ENCODE measurements around the gene KRTAP9-8. TPM values are rescaled to one million over a fixed set of nuclear protein-coding genes. Genes with fewer than 3 reads are reported as not detected.
A peak's percentile ranks its signal among the peaks of the same experiment; 100 is the strongest.

The KRTAP9-8 gene
- total and polyA plus RNA-seq, 2 of the 13 experiments (the other 11 are each of a cell fraction or from before 2014, with no cell fraction given), result not detected

DNA sequence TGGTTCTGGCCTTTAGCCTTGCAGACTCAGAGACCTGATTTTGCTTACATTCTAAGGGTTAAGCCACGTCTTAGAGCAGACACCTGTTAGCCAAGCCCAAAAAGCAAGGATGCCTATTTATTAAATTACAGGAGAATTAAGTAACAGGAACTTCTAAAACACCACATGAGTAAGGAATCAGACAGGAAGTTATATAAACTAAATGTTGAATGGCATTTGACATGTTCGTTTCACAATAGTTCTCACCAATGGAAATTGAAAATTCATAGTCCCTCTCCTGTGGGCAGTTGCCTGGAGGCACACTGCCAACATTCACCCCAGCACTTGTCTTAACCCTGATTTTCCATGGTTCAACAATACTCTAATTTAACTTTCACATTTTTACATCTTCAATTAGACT is 46.7 kb downstream of the KRTAP9-8 start (continued):
- TF ChIP-seq ZNF567 (CRISPR knock-in tag; IDR thresholded peaks at IDR 0.05; ENCODE audit: borderline replicate concordance) (no peak), CREM (IDR thresholded peaks at IDR 0.05) (no peak), CREM (CRISPR knock-in tag; IDR thresholded peaks at IDR 0.05) (no peak)
- TF ChIP-seq, protein P1, sequence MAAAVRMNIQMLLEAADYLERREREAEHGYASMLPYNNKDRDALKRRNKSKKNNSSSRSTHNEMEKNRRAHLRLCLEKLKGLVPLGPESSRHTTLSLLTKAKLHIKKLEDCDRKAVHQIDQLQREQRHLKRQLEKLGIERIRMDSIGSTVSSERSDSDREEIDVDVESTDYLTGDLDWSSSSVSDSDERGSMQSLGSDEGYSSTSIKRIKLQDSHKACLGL (CRISPR knock-in tag; IDR thresholded peaks at IDR 0.05), result no peak

DNA sequence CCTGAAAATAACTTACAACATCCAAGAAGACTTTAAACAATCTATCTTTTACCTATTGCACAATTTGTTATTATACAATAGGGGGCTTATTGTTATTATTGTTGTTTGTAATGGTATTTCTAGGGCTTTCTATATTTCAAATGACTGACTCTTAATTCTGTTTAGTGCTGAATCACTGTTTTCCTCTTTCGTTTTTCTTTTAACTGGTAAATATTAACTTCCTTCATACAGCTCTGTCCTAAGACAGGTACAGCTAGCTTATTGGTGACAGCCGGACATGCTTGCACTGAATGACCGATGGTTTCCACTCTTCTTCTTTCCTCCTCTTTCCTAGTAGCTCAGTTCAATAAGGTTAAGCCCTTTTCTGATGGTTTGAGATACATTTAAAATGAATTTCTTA is 49.3 kb downstream of the KRTAP9-8 start:
- CTCF ChIA-PET (ENCODE audit: low intra/inter-chr PET ratio, low total read pairs), result no interaction called here
- intact Hi-C loops (cut with micrococcal nuclease; ENCODE audit: unreplicated experiment), result no loop called here
- DNase-seq (ENCODE audit: low spot score), result peak; percentile 0

More for the DNA sequence above, 49.3 kb downstream of the KRTAP9-8 start:
- Histone ChIP-seq H3K79me2 (ENCODE audit: insufficient read depth, low read length) (no peaks in the 10 kb centered on the region), H3K4me2 (ENCODE audit: low read depth, low read length) (no peak overlapping the region), H3K4me1 (ENCODE audit: insufficient read depth, low read length) (peaks cover 6% of the 10 kb centered on the region; the same call in 1 of the 2 replicates), H3K4me3 (replicated peaks in 1 of 3; ENCODE audit: insufficient read depth in 1 of 3, low read depth in 2 of 3, low read length in 3 of 3) (no peak overlapping the region), H3K36me3 (replicated peaks in 1 of 2; ENCODE audit: control insufficient read depth in 1 of 2, insufficient read depth in 2 of 2, low read length in 2 of 2) (no peaks in the 10 kb centered on the region), H3K9me3 (ENCODE audit: low read length) (no peaks in the 10 kb centered on the region), H3K27me3 (ENCODE audit: control insufficient read depth in 1 of 2, insufficient read depth in 2 of 2, low read length in 2 of 2) (no peaks in the 10 kb centered on the region), H3K9ac (ENCODE audit: insufficient read depth, low read depth, low read length) (no peak overlapping the region), H2AFZ (ENCODE audit: low read length) (no peak overlapping the region), H3K27ac (ENCODE audit: extremely low read length, insufficient read depth, low read length) (no peak overlapping the region), H4K20me1 (ENCODE audit: insufficient read depth, low read length) (no peaks in the 10 kb centered on the region)
- no TSS peak for BruUV-seq (replicated peaks)
- WGBS (ENCODE audit: low lambda C conversion rate), result 3% methylated on average over 3 of the region's 3 CpGs
- in situ Hi-C loops (cut with HindIII; ENCODE audit: extremely low pct_ligation_motif_present, low pct_unique_long_range_greater_than_20kb), result no loop called here
- POLR2A ChIA-PET, result no interaction called here
- ATAC-seq (no peak; the same call in 2 of the 3 replicates), FAIRE-seq (no peak)
- TF ChIP-seq, protein P2, sequence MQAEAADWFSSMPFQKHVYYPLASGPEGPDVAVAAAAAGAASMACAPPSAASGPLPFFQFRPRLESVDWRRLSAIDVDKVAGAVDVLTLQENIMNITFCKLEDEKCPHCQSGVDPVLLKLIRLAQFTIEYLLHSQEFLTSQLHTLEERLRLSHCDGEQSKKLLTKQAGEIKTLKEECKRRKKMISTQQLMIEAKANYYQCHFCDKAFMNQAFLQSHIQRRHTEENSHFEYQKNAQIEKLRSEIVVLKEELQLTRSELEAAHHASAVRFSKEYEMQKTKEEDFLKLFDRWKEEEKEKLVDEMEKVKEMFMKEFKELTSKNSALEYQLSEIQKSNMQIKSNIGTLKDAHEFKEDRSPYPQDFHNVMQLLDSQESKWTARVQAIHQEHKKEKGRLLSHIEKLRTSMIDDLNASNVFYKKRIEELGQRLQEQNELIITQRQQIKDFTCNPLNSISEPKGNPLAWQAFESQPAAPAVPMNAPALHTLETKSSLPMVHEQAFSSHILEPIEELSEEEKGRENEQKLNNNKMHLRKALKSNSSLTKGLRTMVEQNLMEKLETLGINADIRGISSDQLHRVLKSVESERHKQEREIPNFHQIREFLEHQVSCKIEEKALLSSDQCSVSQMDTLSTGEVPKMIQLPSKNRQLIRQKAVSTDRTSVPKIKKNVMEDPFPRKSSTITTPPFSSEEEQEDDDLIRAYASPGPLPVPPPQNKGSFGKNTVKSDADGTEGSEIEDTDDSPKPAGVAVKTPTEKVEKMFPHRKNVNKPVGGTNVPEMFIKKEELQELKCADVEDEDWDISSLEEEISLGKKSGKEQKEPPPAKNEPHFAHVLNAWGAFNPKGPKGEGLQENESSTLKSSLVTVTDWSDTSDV (CRISPR knock-in tag; IDR thresholded peaks at IDR 0.05), result no peak
- 0 out of 4 replicates have a peak, but pooled peaks of 1 of the 2 experiments have one; percentile 23 for TF ChIP-seq MAFK (conservative IDR thresholded peaks at IDR 0.05 in 1 of 2, IDR thresholded peaks at IDR 0.05 in 1 of 2; ENCODE audit: low read length in 2 of 2)
- no peak for TF ChIP-seq CCAR2 (optimal IDR thresholded peaks at IDR 0.05; ENCODE audit: low read depth, low read length)
- 0 out of 2 replicates have a peak, but pooled peaks have one; percentile 21 for TF ChIP-seq ELF3 (CRISPR knock-in tag; IDR thresholded peaks at IDR 0.05)
- TF ChIP-seq ZNF367 (CRISPR knock-in tag; IDR thresholded peaks at IDR 0.05; ENCODE audit: borderline replicate concordance), result no peak
- TF ChIP-seq, protein P3, sequence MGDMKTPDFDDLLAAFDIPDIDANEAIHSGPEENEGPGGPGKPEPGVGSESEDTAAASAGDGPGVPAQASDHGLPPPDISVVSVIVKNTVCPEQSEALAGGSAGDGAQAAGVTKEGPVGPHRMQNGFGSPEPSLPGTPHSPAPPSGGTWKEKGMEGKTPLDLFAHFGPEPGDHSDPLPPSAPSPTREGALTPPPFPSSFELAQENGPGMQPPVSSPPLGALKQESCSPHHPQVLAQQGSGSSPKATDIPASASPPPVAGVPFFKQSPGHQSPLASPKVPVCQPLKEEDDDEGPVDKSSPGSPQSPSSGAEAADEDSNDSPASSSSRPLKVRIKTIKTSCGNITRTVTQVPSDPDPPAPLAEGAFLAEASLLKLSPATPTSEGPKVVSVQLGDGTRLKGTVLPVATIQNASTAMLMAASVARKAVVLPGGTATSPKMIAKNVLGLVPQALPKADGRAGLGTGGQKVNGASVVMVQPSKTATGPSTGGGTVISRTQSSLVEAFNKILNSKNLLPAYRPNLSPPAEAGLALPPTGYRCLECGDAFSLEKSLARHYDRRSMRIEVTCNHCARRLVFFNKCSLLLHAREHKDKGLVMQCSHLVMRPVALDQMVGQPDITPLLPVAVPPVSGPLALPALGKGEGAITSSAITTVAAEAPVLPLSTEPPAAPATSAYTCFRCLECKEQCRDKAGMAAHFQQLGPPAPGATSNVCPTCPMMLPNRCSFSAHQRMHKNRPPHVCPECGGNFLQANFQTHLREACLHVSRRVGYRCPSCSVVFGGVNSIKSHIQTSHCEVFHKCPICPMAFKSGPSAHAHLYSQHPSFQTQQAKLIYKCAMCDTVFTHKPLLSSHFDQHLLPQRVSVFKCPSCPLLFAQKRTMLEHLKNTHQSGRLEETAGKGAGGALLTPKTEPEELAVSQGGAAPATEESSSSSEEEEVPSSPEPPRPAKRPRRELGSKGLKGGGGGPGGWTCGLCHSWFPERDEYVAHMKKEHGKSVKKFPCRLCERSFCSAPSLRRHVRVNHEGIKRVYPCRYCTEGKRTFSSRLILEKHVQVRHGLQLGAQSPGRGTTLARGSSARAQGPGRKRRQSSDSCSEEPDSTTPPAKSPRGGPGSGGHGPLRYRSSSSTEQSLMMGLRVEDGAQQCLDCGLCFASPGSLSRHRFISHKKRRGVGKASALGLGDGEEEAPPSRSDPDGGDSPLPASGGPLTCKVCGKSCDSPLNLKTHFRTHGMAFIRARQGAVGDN (CRISPR knock-in tag; IDR thresholded peaks at IDR 0.05), result no peak
- peak; percentile 45; the same call in 1 of the 2 replicates for TF ChIP-seq CEBPB (IDR thresholded peaks at IDR 0.05; ENCODE audit: borderline replicate concordance, low read depth, low read length)
- peak; percentile 30; the same call in 1 of the 2 replicates for TF ChIP-seq MAFF (IDR thresholded peaks at IDR 0.05; ENCODE audit: low read depth, low read length)
